ENCODE data around the gene ENSA. TPM values are rescaled to one million over a fixed set of nuclear protein-coding genes. Genes with fewer than 3 reads are reported as not detected.
A peak's percentile ranks its signal among the peaks of the same experiment; 100 is the strongest.
"Not testable (repeated sequence)": the region's sequence is repeated elsewhere in the genome, so short reads cannot be mapped to it uniquely, and the experiment has no call there.

Gene ENSA
- 73.4 TPM for total RNA-seq (ENCODE audit: insufficient read depth, low replicate concordance)

DNA sequence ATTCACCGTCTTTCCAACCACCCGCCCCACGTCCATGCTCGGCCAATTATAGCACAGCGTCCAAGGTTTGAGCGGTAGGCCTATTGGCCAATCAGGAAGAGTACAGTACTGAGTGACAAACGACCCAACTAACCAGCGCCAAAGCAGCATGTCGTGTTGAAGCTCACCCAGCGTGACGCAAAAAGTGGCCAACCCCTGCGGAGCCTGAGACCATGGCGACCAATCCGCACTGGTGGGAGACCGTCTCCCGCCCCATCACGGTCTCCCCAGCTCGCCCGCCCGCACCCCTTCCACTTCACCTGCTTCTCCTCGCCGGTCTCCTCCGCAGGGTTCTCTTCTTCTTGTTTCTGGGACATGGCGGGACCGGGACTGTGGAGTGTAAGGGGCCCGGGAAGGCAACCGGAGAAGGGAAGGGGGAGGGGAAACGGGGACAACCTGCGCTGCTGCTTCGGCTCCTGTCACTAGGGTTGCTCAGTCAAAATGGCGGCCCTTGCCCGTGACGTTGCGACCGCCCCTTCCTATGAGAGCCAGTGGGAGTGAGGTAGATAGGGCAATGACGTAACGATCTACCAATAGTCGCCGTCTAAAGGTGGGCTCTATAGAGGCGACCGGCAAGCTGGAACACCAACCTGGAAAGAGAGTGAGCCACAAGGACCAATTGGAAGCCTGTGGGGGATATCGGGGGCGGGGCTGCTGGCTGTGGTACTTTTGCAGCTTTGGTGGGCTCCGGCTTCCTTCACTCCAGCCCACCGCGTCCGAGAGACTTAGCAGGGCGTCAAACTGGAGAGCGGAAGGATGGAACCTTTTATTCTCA is at the start of gene ENSA:
Gene ENSA (minus strand): TSS at position 498 of the 814 bp plus-strand sequence. CDS start 142 bp downstream, at position 356.
- peak; percentile 100 for DNase-seq (ENCODE audit: low spot score)

DNA sequence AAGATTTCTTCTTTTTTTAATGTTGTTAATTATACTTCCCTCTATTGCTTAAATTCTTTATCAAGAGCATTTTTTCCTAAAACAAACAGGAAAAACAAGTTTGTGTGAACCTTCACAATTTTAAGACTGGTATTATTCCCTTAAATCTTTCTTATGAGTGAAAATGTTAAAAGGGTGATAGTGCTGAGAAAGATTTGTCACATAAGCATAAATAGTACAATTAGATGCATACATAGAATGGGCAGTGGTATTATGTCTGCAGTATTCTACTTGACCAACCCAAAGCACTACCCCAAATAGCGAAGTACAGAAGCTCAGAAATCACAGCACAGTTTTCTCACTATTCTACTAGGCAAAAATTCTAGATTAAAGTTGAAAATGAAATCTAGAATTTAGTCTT is 49.6 kb upstream of the ENSA start:
- DNase-seq (ENCODE audit: low spot score) = no peak

- no peak for DNase-seq (ENCODE audit: low spot score)
Measured at GRCh38 chr1:150674881-150675280, 45.5 kb upstream of the ENSA start.

- DNase-seq (ENCODE audit: low spot score) = no peak
Measured at GRCh38 chr1:150663321-150663720, 33.9 kb upstream of the ENSA start.

DNA sequence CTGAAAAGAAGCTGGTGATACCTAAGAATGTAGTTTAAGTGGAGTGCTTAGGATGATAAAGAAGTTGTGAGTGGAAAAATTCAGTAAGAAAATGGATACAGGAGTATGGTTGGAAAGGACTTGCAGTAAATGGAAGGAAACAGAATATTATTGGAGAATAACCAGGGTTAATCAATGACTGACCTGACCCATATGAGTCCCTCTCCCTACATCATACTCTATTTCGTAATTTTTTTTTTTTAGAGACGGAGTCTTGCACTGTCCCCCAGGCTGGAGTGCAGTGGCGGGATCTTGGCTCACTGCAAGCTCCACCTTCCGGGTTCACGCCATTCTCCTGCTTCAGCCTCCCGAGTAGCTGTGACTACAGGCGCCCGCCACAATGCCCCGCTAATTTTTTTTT is 33.4 kb upstream of the ENSA start:
- no peak for DNase-seq (ENCODE audit: low spot score)

DNA sequence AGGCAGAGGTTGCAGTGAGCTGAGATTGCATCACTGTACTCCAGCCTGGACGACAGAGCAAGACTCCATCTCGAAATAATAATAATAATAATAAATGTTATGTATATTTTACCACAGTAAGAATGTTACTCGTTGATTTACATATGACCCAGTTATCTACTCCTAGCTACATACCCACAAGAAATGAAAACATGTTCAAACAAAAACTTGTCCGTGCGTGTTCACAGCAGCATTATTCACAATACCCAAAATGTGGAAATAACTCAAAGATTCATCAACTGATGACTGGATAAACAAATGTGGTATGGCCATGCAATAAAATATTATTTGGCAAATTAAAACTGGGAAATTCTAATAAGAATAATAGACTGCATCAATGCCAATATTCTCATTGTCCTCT is 31.7 kb upstream of the ENSA start:
- peak; percentile 7 for DNase-seq (ENCODE audit: low spot score)

DNA sequence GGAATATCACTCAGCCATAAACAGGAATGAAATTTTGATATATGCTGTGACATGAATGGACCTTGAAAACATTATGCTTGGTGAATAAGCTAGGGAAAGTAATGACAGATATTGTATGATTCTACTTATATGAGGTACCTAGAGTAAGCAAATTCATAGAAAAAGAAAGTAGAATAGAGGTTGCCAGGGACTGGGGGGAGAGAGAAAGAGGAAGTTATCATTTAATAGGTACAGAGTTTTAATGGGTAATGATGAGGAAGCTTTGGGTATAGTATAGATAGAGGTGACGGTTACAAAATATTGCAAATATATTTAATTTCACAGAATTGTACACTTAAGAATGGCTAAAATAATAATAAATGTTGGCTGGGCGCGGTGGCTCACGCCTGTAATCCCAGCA is 31.2 kb upstream of the ENSA start:
- no peak for DNase-seq (ENCODE audit: low spot score)

DNA sequence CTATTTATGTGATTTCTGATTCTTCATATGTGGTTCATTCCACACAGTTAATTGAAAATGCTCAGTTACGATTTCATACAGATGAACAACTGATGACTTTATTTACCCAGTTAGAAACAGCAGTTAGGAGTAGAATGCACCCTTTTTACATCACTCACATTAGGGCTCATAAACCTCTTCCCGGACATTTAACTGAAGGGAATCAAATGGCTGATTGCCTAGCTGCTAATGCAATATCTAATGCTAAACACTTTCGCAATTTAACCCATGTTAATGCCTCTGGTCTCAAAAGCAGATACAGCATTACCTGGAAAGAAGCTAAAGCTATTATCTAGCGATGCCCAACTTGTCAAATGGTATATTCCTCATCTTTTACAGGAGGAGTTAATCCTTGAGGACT is 27.7 kb upstream of the ENSA start:
- DNase-seq (ENCODE audit: low spot score) = not testable (repeated sequence)

DNA sequence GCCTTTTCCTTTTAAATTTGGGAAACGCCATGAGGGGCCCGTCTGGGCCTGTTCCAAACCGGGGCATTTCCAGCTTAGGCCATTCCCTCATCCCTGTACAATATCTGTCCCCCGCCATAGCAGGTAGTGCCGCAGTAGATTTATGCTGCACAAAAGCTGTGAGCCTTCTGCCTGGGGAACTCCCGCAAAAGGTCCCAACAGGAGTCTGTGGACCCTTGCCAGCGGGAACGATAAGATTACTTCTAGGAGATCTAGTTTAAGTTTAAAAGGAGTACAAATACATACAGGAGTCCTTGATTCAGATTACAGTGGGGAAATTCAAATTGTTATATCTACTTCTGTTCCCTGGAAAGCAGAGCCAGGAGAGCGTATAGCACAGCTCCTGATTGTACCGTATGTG is 25.2 kb upstream of the ENSA start:
- DNase-seq (ENCODE audit: low spot score) = not testable (repeated sequence)

GRCh38 chr1:150650193-150650592 is 20.8 kb upstream of the ENSA start:
- DNase-seq (ENCODE audit: low spot score) = no peak

DNA sequence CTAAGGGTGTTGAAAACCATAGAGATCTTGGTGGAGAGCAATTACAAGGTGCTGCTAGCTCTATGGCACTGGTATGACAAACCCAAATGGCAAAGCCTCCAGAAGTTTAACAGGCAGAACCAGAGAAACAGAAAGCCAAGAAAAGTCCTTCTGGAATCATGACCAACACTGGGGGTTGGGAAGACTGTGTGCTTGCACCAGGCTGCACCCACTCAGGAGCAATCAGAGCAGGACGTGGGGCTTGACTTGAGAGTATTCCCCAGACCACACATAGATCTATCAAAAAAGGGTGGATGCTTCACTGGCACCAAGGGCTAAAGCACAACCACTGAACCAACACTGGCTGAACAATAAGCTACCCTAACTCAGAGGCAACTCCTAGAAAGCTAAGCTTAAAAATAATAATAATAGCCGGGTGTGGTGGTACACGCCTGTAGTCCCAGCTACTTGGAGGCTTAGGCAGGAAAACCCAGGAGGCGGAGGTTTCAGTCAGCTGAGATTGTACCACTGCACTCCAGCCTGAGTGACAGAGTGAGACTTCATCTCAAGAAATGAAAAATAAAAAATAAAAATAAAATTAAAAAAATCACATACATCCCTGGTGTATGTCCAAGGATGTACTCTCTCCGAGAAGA is 20.1 kb upstream of the ENSA start:
- DNase-seq (ENCODE audit: low spot score) = no peak

DNA sequence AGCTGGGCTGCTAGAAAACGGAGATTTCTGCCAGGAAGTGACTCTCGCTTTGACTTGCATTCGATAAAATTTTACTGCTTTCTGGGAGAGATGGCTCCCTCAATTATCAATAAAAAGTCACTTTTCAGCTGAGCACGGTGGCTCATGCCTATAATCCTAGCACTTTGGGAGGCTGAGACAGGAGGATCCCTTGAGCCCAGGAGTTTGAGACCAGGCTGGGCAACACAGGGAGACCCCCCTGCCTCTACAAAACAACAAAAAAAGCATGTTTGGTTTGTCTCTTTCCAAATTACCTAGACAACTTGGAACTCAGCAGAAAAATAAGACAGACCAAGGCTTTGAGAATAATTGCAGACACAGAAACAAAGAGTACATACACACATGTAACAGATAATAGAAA is 12.9 kb upstream of the ENSA start:
- no peak for DNase-seq (ENCODE audit: low spot score)

DNA sequence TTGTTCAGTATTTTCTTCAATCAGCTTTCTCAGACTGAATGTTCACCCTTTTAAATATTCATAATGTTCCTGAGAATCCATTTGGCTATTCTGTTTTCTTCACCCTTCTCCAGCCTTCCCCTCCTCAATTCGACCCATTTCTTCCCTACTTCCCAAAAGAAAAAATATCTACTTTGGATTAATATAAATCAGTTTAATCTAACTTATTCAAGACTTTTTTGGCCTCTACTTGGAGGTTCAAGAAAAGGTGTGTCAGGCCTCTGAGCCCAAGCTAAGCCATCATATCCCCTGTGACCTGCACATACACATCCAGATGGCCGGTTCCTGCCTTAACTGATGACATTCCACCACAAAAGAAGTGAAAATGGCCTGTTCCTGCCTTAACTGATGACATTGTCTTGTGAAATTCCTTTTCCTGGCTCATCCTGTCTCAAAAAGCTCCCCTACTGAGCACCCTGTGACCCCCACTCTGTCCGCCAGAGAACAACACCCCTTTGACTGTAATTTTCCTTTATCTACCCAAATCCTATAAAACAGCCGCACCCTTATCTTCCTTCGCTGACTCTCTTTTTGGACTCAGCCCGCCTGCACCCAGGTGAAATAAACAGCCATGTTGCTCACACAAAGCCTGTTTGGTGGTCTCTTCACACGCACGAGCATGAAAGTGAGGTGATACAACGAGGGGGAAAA is 11.9 kb upstream of the ENSA start:
- not testable (repeated sequence) for DNase-seq (ENCODE audit: low spot score)

GRCh38 chr1:150638430-150638829 is 9.0 kb upstream of the ENSA start:
- not testable (repeated sequence) for DNase-seq (ENCODE audit: low spot score)

- DNase-seq (ENCODE audit: low spot score) = not testable (repeated sequence)
Measured at GRCh38 chr1:150634839-150635622, 5.6 kb upstream of the ENSA start.

- DNase-seq (ENCODE audit: low spot score) = no peak
Measured at GRCh38 chr1:150628766-150629114, 672 bp downstream of the ENSA start.

DNA sequence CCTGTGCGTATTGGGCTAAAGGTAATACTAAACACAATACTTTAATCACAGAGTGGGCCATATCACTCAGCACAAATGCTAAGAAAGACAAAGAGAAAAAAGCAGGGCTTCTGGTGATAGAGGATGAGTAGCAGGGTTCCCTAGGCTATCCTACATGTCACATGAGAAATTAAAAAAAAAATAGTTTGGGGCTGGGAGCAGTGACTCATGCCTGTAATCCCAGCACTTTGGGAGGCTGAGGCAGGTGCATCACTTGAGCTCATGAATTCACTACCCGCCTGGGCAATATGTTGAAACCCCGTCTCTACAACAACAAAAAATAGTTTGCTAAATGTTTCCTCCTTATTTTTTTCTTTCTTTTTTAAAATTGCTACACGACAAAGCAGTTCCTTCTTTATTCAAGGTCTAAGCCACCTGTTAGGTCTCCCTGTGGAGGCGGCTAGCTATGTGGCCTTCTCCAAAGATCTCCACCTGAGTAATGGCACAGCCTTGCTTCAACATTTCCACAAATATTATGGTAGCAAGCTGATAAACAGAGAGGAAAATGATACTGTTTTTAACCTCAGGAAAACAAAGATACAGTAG is 1.5 kb downstream of the ENSA start:
- no peak for DNase-seq (ENCODE audit: low spot score)

DNA sequence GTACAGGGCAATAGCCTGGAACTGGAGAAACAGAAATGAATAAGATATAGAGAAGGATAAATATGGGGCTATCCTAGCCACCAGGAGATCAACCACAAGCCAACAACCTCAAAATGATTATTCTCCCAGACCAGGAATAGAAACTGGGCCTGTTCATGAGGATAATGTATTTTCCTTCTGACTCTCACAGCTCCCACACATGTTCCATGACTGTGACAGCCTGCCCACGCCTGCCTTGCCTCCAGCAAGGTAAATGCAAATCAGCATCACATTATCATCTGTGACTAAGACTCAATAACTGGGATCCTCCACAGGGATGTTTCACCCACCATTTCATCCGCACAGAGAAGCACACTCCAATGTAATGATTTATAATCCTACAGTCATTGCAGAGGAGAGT is 3.3 kb downstream of the ENSA start:
- no peak for DNase-seq (ENCODE audit: low spot score)

- DNase-seq (ENCODE audit: low spot score) = not testable (repeated sequence)
Measured at GRCh38 chr1:150624546-150624945, 4.9 kb downstream of the ENSA start.

- not testable (repeated sequence) for DNase-seq (ENCODE audit: low spot score)
Measured at GRCh38 chr1:150624134-150624533, 5.3 kb downstream of the ENSA start.

GRCh38 chr1:150622303-150622975 is 7.0 kb downstream of the ENSA start:
- DNase-seq (ENCODE audit: low spot score) = no peak
